GM13977 (cell line): ENCODE results near the gene CWC22.

Source experiments
- DNase-seq: peaks from one replicate; pipeline ENCODE4 v3.0.0; 2012; ENCODE audit warnings: low spot score
- CTCF ChIP-seq: IDR thresholded peaks from 2 replicates; pipeline ENCODE4 v1.5.1; 2012; ENCODE audit warnings: mild to moderate bottlenecking, control low read depth; ENCODE audit not compliant: insufficient read depth; ENCODE audit errors: extremely low read depth, missing control alignments
- in situ Hi-C: fragments of 300-500 bp; cut with MboI; formaldehyde crosslinking; loops from one replicate; pipeline ENCODE4 v1.12.0; 2022; ENCODE audit warnings: low sequenced_read_pairs, low pct_unique_long_range_greater_than_20kb, mixed read lengths, inconsistent platforms; ENCODE audit not compliant: unreplicated experiment

CWC22 gene

GRCh38 chr2:180040146-180040925 is 33.2 kb upstream of the CWC22 start:
- DNase-seq, result no peak
- in situ Hi-C loops, result no loop called here
- TF ChIP-seq CTCF, result no peak

DNA sequence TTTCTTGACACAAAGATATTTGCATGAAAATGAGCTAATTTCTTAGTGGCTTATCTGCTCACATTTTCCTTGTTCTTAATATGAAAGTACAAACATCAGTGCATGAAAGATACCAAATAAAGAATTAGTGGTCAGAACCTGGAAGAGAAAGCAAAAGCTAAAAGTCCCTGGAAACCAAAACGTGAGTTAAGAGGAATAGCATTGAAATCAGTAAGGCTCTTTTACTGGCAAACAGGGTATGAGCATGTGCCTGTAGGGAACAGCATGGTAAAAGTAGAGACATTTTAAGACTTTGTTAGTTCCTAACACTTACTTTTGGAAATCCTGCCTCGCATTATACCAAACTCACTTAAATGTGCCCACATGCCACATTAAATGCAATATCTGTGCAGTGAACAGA is 31.9 kb upstream of the CWC22 start:
- in situ Hi-C loops, result no loop called here
- no peak for DNase-seq
- no peak for TF ChIP-seq CTCF

DNA sequence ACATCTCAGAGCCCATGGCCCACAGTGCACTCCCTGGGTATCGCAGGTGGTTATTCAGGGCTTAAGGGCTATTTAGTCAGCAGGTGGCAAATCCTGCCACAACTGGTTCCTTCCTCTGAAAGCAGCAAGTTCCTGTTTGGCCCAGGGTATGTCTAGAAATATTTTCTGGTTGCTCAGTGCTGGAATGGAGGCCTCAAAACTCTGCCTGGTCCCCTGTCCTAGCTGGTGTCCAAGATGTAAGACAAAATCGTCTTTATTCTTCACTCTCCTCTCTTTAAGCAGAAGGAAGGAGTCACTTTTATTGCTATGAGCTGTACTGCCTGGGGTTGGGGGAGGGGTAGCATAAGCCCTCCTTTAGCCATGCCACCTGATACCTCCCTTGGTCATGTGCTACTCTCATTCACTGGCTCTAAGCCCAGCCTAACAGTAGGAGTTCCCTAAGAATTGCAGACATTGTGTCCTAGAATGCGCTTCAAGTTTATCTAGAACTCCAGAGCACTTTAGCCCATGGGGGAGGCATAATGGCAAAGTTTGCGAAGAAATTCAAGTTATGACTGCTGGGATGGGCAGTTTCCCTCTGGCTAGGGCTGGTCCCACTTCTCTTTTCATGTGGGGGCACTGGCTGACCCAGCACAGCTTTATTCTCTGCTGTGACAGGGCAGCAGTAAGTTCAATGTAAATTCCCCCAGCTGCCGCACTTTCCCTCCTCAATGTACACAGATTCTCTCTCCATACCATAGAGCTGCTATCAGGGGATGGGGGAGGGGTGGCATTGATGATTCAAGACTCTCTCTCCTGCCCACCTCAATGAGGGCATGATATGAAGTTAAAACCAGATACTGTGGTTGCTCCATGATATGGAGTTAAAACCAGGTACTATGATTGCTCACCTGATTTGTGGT is 27.1 kb upstream of the CWC22 start:
- TF ChIP-seq CTCF, result no peak
- in situ Hi-C loops, result no loop called here
- no peak for DNase-seq

DNA sequence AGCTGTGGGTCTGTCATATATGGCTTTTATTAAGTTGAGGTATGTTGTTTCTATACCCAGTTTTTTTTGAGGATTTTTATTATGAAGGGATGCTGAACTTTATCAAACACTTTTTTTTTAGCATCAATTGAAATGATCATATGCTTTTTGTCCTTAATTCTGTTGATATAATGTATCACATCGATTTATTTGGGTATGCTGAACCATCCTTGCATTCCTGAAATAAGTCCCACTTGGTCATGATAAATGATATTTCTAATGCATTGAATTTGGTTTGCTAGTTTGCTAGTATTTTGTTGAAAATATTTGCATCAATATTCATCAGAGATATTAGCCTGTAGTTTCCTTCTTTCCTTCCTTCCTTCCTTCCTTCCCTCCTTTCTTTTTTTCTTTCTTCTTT is 22.5 kb upstream of the CWC22 start:
- DNase-seq, result no peak
- in situ Hi-C loops, result no loop called here

GRCh38 chr2:180021850-180022249 is 14.8 kb upstream of the CWC22 start:
- no peak for TF ChIP-seq CTCF
- in situ Hi-C loops, result no loop called here
- no peak for DNase-seq

More for the DNA sequence above, 22.5 kb upstream of the CWC22 start:
- TF ChIP-seq CTCF, result no peak

DNA sequence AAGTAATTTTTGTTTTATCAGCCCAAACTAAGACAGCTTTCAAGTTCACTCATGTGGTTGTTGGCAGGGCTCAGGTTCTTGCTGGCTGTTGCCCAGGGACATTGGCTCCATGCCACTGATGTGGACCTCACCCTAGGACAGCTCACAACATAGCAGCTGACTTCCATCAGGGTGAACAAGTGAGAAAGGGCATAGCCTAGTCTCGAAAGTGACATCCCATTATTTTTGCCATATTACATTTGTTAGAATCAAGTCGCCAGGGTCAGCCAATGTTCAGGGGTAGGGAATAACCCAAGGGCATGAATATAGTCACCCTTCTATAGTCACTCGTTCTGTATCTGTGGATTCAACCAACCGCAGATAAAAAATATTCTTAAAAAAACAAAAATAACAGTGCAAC is 10.7 kb upstream of the CWC22 start:
- TF ChIP-seq CTCF, result no peak
- in situ Hi-C loops, result no loop called here
- DNase-seq, result no peak
